ENCODE data around the gene DKK2.

Gene DKK2

GRCh38 chr4:107035819-107036583, at the start of gene DKK2:
DKK2 (minus strand) TSS chr4:107036313; CDS start chr4:107035591, 722 bp downstream.
- DNase-seq = no peak

GRCh38 chr4:107077192-107077591, 41.1 kb upstream of the DKK2 start:
- DNase-seq = no peak

- no peak for DNase-seq
Measured at GRCh38 chr4:107072836-107073736, 37.0 kb upstream of the DKK2 start.

GRCh38 chr4:107071108-107071507, 35.0 kb upstream of the DKK2 start:
- no peak for DNase-seq

GRCh38 chr4:107069049-107069448, 32.9 kb upstream of the DKK2 start:
- no peak for DNase-seq

GRCh38 chr4:107068116-107068515, 32.0 kb upstream of the DKK2 start:
- DNase-seq = no peak

GRCh38 chr4:107066621-107067020, 30.5 kb upstream of the DKK2 start:
- DNase-seq = no peak

GRCh38 chr4:107065201-107065600, 29.1 kb upstream of the DKK2 start:
- DNase-seq = no peak

- DNase-seq = no peak
Measured at GRCh38 chr4:107060388-107060787, 24.3 kb upstream of the DKK2 start.

- DNase-seq = no peak
Measured at GRCh38 chr4:107058828-107059227, 22.7 kb upstream of the DKK2 start.

GRCh38 chr4:107050525-107051135, 14.5 kb upstream of the DKK2 start:
- no peak for DNase-seq

- no peak for DNase-seq
Measured at GRCh38 chr4:107046261-107046660, 10.1 kb upstream of the DKK2 start.

GRCh38 chr4:107044170-107044569, 8.1 kb upstream of the DKK2 start:
- no peak for DNase-seq

GRCh38 chr4:107037199-107037584, 1.1 kb upstream of the DKK2 start:
- no peak for DNase-seq

GRCh38 chr4:107036584-107037198, 578 bp upstream of the DKK2 start:
- no peak for DNase-seq

- no peak for DNase-seq
Measured at GRCh38 chr4:107034996-107035818, 906 bp downstream of the DKK2 start.

- no peak for DNase-seq
Measured at GRCh38 chr4:107034091-107034995, 1.8 kb downstream of the DKK2 start.

- DNase-seq = no peak
Measured at GRCh38 chr4:107027379-107027778, 8.7 kb downstream of the DKK2 start.

GRCh38 chr4:107018344-107018735, 17.8 kb downstream of the DKK2 start:
- DNase-seq = no peak

GRCh38 chr4:107017443-107018343, 18.4 kb downstream of the DKK2 start:
- no peak for DNase-seq

All from T1000 (cell line).